OCI-LY1 (cell line): Measurements from ENCODE around the gene HECW1.

Source experiments
- H2AFZ ChIP-seq: fragments of 200-600 bp; sonication (generic), shearing (Covaris generic); 2 replicates; pipeline ENCODE4 v1.6.0; 2014; ENCODE audit warnings: antibody characterized with exemption, mild to moderate bottlenecking, low read length
- H3F3A ChIP-seq: fragments of 200-600 bp; sonication (generic), shearing (Covaris generic); 2 replicates; pipeline ENCODE4 v1.6.0; 2014; ENCODE audit warnings: mild to moderate bottlenecking, antibody characterized with exemption, low read length, moderate library complexity; ENCODE audit not compliant: insufficient read depth
- H3K27ac ChIP-seq: fragments of 200-600 bp; sonication (generic); 2 replicates; pipeline ENCODE4 v1.5.1; 2014; ENCODE audit warnings: low read length, mixed run types, mild to moderate bottlenecking, low read depth; ENCODE audit not compliant: poor library complexity, severe bottlenecking
- H3K27me3 ChIP-seq: fragments of 200-600 bp; sonication (generic); 2 replicates; pipeline ENCODE4 v1.6.0; 2014; ENCODE audit warnings: antibody characterized with exemption, mild to moderate bottlenecking, low read length, moderate library complexity; ENCODE audit not compliant: insufficient read depth
- H3K36me3 ChIP-seq: fragments of 200-600 bp; sonication (generic); 2 replicates; pipeline ENCODE4 v1.6.1; 2014; ENCODE audit warnings: mild to moderate bottlenecking, antibody characterized with exemption, low read length, moderate library complexity, mixed read lengths; ENCODE audit not compliant: insufficient read depth
- H3K4me1 ChIP-seq: fragments of 200-600 bp; sonication (generic); 2 replicates; pipeline ENCODE4 v1.5.1; 2014; ENCODE audit warnings: mild to moderate bottlenecking, low read length, moderate library complexity; ENCODE audit not compliant: insufficient read depth, severe bottlenecking
- H3K4me2 ChIP-seq: fragments of 200-600 bp; sonication (generic), shearing (Covaris generic); 2 replicates; pipeline ENCODE4 v1.6.1; 2014; ENCODE audit warnings: low read length
- H3K4me3 ChIP-seq: fragments of 200-600 bp; sonication (generic); 2 replicates; pipeline ENCODE4 v1.5.1; 2014; ENCODE audit warnings: low read length, low read depth, mild to moderate bottlenecking, mixed read lengths; ENCODE audit not compliant: poor library complexity, severe bottlenecking
- H3K79me2 ChIP-seq: fragments of 200-600 bp; shearing (Covaris generic); 2 replicates; pipeline ENCODE4 v1.6.1; 2016; ENCODE audit warnings: mixed run types, low read length, mixed read lengths; ENCODE audit not compliant: insufficient read depth
- H3K9ac ChIP-seq: fragments of 200-600 bp; sonication (generic), shearing (Covaris generic); 2 replicates; pipeline ENCODE4 v1.6.1; 2014; ENCODE audit warnings: mild to moderate bottlenecking, low read length, mixed read lengths
- H3K9me2 ChIP-seq: fragments of 200-600 bp; sonication (generic), shearing (Covaris generic); 2 replicates; pipeline ENCODE4 v1.6.1; 2014; ENCODE audit warnings: low read depth, mild to moderate bottlenecking, low read length, mixed read lengths
- H3K9me3 ChIP-seq: fragments of 200-600 bp; shearing (Covaris generic); 2 replicates; pipeline ENCODE4 v1.6.1; 2014; ENCODE audit warnings: low read length, mixed read lengths
- H4K20me1 ChIP-seq: fragments of 200-600 bp; sonication (generic), shearing (Covaris generic); 2 replicates; pipeline ENCODE4 v1.6.0; 2016; ENCODE audit warnings: mild to moderate bottlenecking, low read length; ENCODE audit not compliant: insufficient read depth
- EZH2 ChIP-seq: fragments of 200-600 bp; sonication (generic), shearing (Covaris generic); IDR thresholded peaks from 2 replicates; pipeline ENCODE4 v1.8.0; 2017; ENCODE audit warnings: borderline replicate concordance, mixed run types, mild to moderate bottlenecking, antibody characterized with exemption, low read length, moderate library complexity, mixed read lengths
- TF ChIP-seq, protein P1 (sequence below): fragments of 200-600 bp; sonication (generic), shearing (Covaris generic); IDR thresholded peaks from 2 replicates; pipeline ENCODE4 v1.5.1; 2017; ENCODE audit warnings: mild to moderate bottlenecking, antibody characterized with exemption, low read length, moderate library complexity, mixed read lengths

Gene HECW1

DNA sequence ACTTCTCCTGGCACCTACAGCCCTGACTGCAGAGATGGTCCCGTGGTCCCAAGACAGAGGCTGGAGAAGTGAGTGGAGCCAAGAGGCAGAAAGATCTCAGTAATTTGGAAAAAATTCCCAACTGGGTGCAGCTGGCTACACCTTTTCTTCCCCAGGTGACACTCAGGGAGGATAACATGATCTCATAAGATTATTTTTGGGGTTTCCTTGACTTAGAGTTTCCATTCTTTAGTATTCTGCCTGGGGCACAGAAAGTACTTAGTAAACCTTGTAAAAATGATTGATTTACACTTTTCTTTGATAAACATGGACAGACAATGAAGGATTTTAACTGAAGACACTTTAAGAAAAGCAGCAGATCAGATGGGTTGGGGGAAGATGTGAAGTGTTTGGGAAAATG, 38.6 kb downstream of the HECW1 start:
- Histone ChIP-seq H3K9ac (no peak overlapping the region), H2AFZ (no peak overlapping the region), H3K9me2 (no peaks in the 10 kb centered on the region), H3K4me3 (no peak overlapping the region), H3K27me3 (no peaks in the 10 kb centered on the region), H3K36me3 (no peaks in the 10 kb centered on the region), H4K20me1 (no peaks in the 10 kb centered on the region), H3F3A (no peaks in the 10 kb centered on the region), H3K4me1 (no peaks in the 10 kb centered on the region), H3K79me2 (no peaks in the 10 kb centered on the region), H3K4me2 (no peak overlapping the region), H3K27ac (no peak overlapping the region), H3K9me3 (no peaks in the 10 kb centered on the region)
- TF ChIP-seq, protein P1, sequence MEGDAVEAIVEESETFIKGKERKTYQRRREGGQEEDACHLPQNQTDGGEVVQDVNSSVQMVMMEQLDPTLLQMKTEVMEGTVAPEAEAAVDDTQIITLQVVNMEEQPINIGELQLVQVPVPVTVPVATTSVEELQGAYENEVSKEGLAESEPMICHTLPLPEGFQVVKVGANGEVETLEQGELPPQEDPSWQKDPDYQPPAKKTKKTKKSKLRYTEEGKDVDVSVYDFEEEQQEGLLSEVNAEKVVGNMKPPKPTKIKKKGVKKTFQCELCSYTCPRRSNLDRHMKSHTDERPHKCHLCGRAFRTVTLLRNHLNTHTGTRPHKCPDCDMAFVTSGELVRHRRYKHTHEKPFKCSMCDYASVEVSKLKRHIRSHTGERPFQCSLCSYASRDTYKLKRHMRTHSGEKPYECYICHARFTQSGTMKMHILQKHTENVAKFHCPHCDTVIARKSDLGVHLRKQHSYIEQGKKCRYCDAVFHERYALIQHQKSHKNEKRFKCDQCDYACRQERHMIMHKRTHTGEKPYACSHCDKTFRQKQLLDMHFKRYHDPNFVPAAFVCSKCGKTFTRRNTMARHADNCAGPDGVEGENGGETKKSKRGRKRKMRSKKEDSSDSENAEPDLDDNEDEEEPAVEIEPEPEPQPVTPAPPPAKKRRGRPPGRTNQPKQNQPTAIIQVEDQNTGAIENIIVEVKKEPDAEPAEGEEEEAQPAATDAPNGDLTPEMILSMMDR, result no peak
- no peak for TF ChIP-seq EZH2

DNA sequence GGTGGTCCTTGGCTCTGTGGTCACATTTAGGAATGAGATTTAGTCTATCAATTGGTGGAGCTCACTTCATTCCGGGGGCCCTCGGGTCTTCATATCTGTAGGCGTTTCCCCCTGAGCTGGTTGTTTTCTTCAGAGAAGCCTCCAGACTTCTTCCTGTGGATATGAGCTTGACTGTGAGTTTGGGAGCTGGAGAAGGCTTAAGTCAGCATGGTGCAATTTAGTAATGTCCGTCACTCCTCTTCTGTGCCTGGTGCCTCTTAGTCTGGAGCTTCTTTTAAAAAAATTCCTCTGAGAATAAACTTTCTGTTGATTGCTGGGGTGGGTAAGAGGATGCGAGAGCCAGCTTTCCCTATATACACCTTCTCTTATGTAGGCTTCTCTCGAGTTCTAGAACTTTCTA, 40.2 kb downstream of the HECW1 start:
- no peak overlapping the region for H3K27ac ChIP-seq

GRCh38 chr7:43155636-43156035, 43.2 kb downstream of the HECW1 start:
- Histone ChIP-seq H3F3A (no peaks in the 10 kb centered on the region), H2AFZ (no peak overlapping the region), H3K79me2 (no peaks in the 10 kb centered on the region), H3K9ac (no peak overlapping the region), H3K27me3 (no peaks in the 10 kb centered on the region), H3K9me3 (no peaks in the 10 kb centered on the region), H3K27ac (no peak overlapping the region), H3K9me2 (no peaks in the 10 kb centered on the region), H3K36me3 (no peaks in the 10 kb centered on the region), H3K4me2 (no peak overlapping the region), H4K20me1 (no peaks in the 10 kb centered on the region), H3K4me1 (no peaks in the 10 kb centered on the region), H3K4me3 (no peak overlapping the region)
- TF ChIP-seq, protein P1, result no peak
- TF ChIP-seq EZH2, result no peak

More for the DNA sequence above, 40.2 kb downstream of the HECW1 start:
- H3K9ac ChIP-seq, result no peak overlapping the region
- H3K36me3 ChIP-seq, result no peaks in the 10 kb centered on the region
- no peaks in the 10 kb centered on the region for H3K9me2 ChIP-seq
- H3F3A ChIP-seq, result no peaks in the 10 kb centered on the region
- TF ChIP-seq, protein P1, result no peak
- no peak for TF ChIP-seq EZH2
- no peak overlapping the region for H3K4me3 ChIP-seq
- no peaks in the 10 kb centered on the region for H3K79me2 ChIP-seq
- H3K27me3 ChIP-seq, result no peaks in the 10 kb centered on the region
- no peak overlapping the region for H2AFZ ChIP-seq
- no peak overlapping the region for H3K4me2 ChIP-seq
- no peaks in the 10 kb centered on the region for H4K20me1 ChIP-seq
- no peaks in the 10 kb centered on the region for H3K4me1 ChIP-seq
- H3K9me3 ChIP-seq, result no peaks in the 10 kb centered on the region
